DND-41 (cell line): ENCODE data around the gene SLC23A2.
"Not testable (repeated sequence)": the region's sequence is repeated elsewhere in the genome, so short reads cannot be mapped to it uniquely, and the experiment has no call there.

Experiments
- EZH2 ChIP-seq: IDR thresholded peaks from 3 replicates; pipeline ENCODE4 v1.6.1; 2012; ENCODE audit warnings: borderline replicate concordance, low read depth, mild to moderate bottlenecking, moderate library complexity, low read length, inconsistent platforms; ENCODE audit not compliant: severe bottlenecking
- TF ChIP-seq, protein P1 (sequence below): IDR thresholded peaks from 2 replicates; pipeline ENCODE4 v1.5.1; 2012; ENCODE audit warnings: borderline replicate concordance, low read length, moderate library complexity, mild to moderate bottlenecking; ENCODE audit not compliant: poor library complexity, severe bottlenecking; ENCODE audit errors: extremely low read depth

DNA sequence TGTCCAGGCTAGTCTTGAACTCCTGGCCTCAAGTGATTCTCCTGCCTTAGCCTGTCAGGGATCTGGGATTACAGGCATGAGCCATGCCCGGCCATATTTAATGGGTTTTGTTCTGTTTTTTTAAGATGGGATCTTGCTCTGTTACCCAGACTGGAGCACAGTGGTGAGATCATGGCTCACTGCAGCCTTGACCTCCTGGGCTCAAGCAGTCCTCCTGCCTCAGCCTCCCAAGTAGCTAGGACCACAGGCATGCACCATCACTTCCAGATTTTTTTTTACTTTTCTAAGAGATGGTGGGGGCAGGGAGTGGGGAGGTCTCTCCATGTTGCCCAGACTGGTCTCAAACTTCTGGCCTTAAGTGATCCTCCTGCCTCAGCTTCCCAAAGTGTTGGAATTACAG is 34.2 kb upstream of the SLC23A2 start:
- not testable (repeated sequence) for TF ChIP-seq EZH2
- TF ChIP-seq, protein P1, sequence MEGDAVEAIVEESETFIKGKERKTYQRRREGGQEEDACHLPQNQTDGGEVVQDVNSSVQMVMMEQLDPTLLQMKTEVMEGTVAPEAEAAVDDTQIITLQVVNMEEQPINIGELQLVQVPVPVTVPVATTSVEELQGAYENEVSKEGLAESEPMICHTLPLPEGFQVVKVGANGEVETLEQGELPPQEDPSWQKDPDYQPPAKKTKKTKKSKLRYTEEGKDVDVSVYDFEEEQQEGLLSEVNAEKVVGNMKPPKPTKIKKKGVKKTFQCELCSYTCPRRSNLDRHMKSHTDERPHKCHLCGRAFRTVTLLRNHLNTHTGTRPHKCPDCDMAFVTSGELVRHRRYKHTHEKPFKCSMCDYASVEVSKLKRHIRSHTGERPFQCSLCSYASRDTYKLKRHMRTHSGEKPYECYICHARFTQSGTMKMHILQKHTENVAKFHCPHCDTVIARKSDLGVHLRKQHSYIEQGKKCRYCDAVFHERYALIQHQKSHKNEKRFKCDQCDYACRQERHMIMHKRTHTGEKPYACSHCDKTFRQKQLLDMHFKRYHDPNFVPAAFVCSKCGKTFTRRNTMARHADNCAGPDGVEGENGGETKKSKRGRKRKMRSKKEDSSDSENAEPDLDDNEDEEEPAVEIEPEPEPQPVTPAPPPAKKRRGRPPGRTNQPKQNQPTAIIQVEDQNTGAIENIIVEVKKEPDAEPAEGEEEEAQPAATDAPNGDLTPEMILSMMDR, result not testable (repeated sequence)
